Muscle of leg (tissue), 11 donors: Measurements from ENCODE around the gene IQSEC3. TPM values are rescaled to one million over a fixed set of nuclear protein-coding genes. Genes with fewer than 3 reads are reported as not detected.

Experiments used
- DNase-seq: peaks from one replicate; pipeline ENCODE4 v3.0.0; 2013
- H3K27ac ChIP-seq: one replicate; pipeline ENCODE4 v1.5.1; 2013; ENCODE audit warnings: mild to moderate bottlenecking, low read length, control low read depth
- H3K27me3 ChIP-seq: one replicate; pipeline ENCODE4 v1.6.1; 2013; ENCODE audit warnings: low read length; ENCODE audit not compliant: control insufficient read depth, insufficient read depth
- H3K36me3 ChIP-seq: one replicate; pipeline ENCODE4 v1.6.1; 2013; ENCODE audit warnings: low read length; ENCODE audit not compliant: control insufficient read depth, insufficient read depth
- H3K4me1 ChIP-seq: one replicate; pipeline ENCODE4 v1.6.1; 2013; ENCODE audit warnings: low read length; ENCODE audit not compliant: control insufficient read depth, insufficient read depth
- H3K4me3 ChIP-seq: one replicate; pipeline ENCODE4 v1.5.1; 2013; ENCODE audit warnings: low read length, control low read depth
- H3K9me3 ChIP-seq: replicated peaks from 2 replicates; pipeline ENCODE4 v1.6.1; 2013; ENCODE audit warnings: low read depth, low read length; ENCODE audit not compliant: control insufficient read depth
- WGBS: methylation state at CpG from one replicate; pipeline ENCODE4 v1.1.5; 2013; ENCODE audit warnings: missing lambda C conversion rate; ENCODE audit not compliant: insufficient coverage; 5-methylcytosine and 5-hydroxymethylcytosine counted together
- polyA plus RNA-seq, 8 donors: library from polyadenylated mRNA; unstranded; fragments of 120-200 nt; gene quantifications; one replicate each; pipeline versions ENCODE4 v1.2.1 to v1.2.3, GENCODE V29; 2013; ENCODE audit warnings: inconsistent platforms in 1 of 8, low replicate concordance in 1 of 8; ENCODE audit not compliant: insufficient read length in 8 of 8, insufficient read depth in 1 of 8
- total RNA-seq: library from RNA; stranded (reverse); fragments of 120-200 nt; gene quantifications from one replicate; pipeline ENCODE4 v1.2.4, GENCODE V29; 2013

The IQSEC3 gene
- total and polyA plus RNA-seq, 9 donors = 1.1 to 4.8 (median 2.9) TPM

GRCh38 chr12:219891-220352 is 153.4 kb downstream of the IQSEC3 start:
- Histone ChIP-seq H3K4me3 (no peak overlapping the region), H3K36me3 (no peaks in the 10 kb centered on the region), H3K27me3 (no peaks in the 10 kb centered on the region), H3K4me1 (peaks cover 15% of the 10 kb centered on the region), H3K27ac (no peak overlapping the region), H3K9me3 (no peaks in the 10 kb centered on the region)
- 38% methylated on average over 12 of the region's 17 CpGs for WGBS
- no peak for DNase-seq

- no peaks in the 10 kb centered on the region for H3K36me3 ChIP-seq
- WGBS = 30% methylated on average over 2 of the region's 6 CpGs
- peaks cover 15% of the 10 kb centered on the region for H3K4me1 ChIP-seq
- H3K27ac ChIP-seq = no peak overlapping the region
- H3K9me3 ChIP-seq = no peaks in the 10 kb centered on the region
- DNase-seq = no peak
- no peak overlapping the region for H3K4me3 ChIP-seq
- no peaks in the 10 kb centered on the region for H3K27me3 ChIP-seq
These were observed 153.9 kb downstream of the IQSEC3 start for GRCh38 chr12:220491-220890.

GRCh38 chr12:220946-221550 is 154.5 kb downstream of the IQSEC3 start:
- no peak for DNase-seq
- WGBS = 75% methylated on average over 17 of the region's 19 CpGs
- Histone ChIP-seq H3K4me3 (no peak overlapping the region), H3K9me3 (no peaks in the 10 kb centered on the region), H3K27ac (no peak overlapping the region), H3K27me3 (no peaks in the 10 kb centered on the region), H3K4me1 (peaks cover 15% of the 10 kb centered on the region), H3K36me3 (no peaks in the 10 kb centered on the region)

- Histone ChIP-seq H3K36me3 (no peaks in the 10 kb centered on the region), H3K4me1 (peaks cover 15% of the 10 kb centered on the region), H3K27ac (no peak overlapping the region), H3K27me3 (no peaks in the 10 kb centered on the region), H3K9me3 (no peaks in the 10 kb centered on the region), H3K4me3 (no peak overlapping the region)
- DNase-seq = no peak
- no CpG with 5 or more reads among the region's 6 CpGs for WGBS
These were observed 155.2 kb downstream of the IQSEC3 start for GRCh38 chr12:221736-222135.

GRCh38 chr12:223841-224240 is 157.3 kb downstream of the IQSEC3 start:
- H3K9me3 ChIP-seq = no peaks in the 10 kb centered on the region
- H3K36me3 ChIP-seq = no peaks in the 10 kb centered on the region
- H3K27ac ChIP-seq = no peak overlapping the region
- peaks cover 17% of the 10 kb centered on the region for H3K4me1 ChIP-seq
- WGBS = 75% methylated on average over 7 of the region's 11 CpGs
- no peak for DNase-seq
- no peak overlapping the region for H3K4me3 ChIP-seq
- H3K27me3 ChIP-seq = peaks cover 3% of the 10 kb centered on the region

GRCh38 chr12:224330-224729 is 157.8 kb downstream of the IQSEC3 start:
- no peak overlapping the region for H3K27ac ChIP-seq
- WGBS = 93% methylated on average over 6 of the region's 9 CpGs
- no peak for DNase-seq

GRCh38 chr12:225012-225411 is 158.4 kb downstream of the IQSEC3 start:
- no peak for DNase-seq
- Histone ChIP-seq H3K27me3 (peaks cover 3% of the 10 kb centered on the region), H3K9me3 (no peaks in the 10 kb centered on the region), H3K4me1 (peaks cover 14% of the 10 kb centered on the region), H3K36me3 (no peaks in the 10 kb centered on the region), H3K27ac (no peak overlapping the region), H3K4me3 (no peak overlapping the region)
- WGBS = 89% methylated on average over 18 of the region's 18 CpGs

More at GRCh38 chr12:224330-224729, 157.8 kb downstream of the IQSEC3 start:
- peaks cover 17% of the 10 kb centered on the region for H3K4me1 ChIP-seq
- no peaks in the 10 kb centered on the region for H3K9me3 ChIP-seq
- H3K27me3 ChIP-seq = peaks cover 3% of the 10 kb centered on the region
- no peak overlapping the region for H3K4me3 ChIP-seq
- no peaks in the 10 kb centered on the region for H3K36me3 ChIP-seq

- no peak overlapping the region for H3K27ac ChIP-seq
- H3K9me3 ChIP-seq = no peaks in the 10 kb centered on the region
- H3K27me3 ChIP-seq = peaks cover 3% of the 10 kb centered on the region
- H3K36me3 ChIP-seq = no peaks in the 10 kb centered on the region
- DNase-seq = no peak
- H3K4me3 ChIP-seq = no peak overlapping the region
- peaks cover 13% of the 10 kb centered on the region for H3K4me1 ChIP-seq
- WGBS = 74% methylated on average over 14 of the region's 14 CpGs
These were observed 159.8 kb downstream of the IQSEC3 start for GRCh38 chr12:226401-226800.

GRCh38 chr12:227286-227915 is 160.8 kb downstream of the IQSEC3 start:
- Histone ChIP-seq H3K9me3 (no peaks in the 10 kb centered on the region), H3K4me3 (no peak overlapping the region), H3K4me1 (peaks cover 23% of the 10 kb centered on the region), H3K27me3 (peaks cover 3% of the 10 kb centered on the region), H3K36me3 (no peaks in the 10 kb centered on the region), H3K27ac (no peak overlapping the region)
- WGBS = no CpG with 5 or more reads among the region's 7 CpGs
- DNase-seq = no peak
